ENCODE data around the gene ATAD2B. TPM values are rescaled to one million over a fixed set of nuclear protein-coding genes. Genes with fewer than 3 reads are reported as not detected.

ATAD2B gene
- total RNA-seq, 1 donor from 2014 or later = 8.4 TPM

GRCh38 chr2:23711979-23712755 is 214.8 kb downstream of the ATAD2B start:
- Histone ChIP-seq H3K4me1 (no peaks in the 10 kb centered on the region), H3K27ac (no peak overlapping the region), H3K4me3 (no peak overlapping the region), H3K27me3 (no peaks in the 10 kb centered on the region), H3K9me3 (no peaks in the 10 kb centered on the region), H3K36me3 (peaks cover 11 to 18% of the 10 kb centered on the region in 2 donors)
- DNase-seq (ENCODE audit: low spot score in 2 of 2) = no peak
- intact Hi-C loops (cut with DNase I) = no loop called here
- TF ChIP-seq CTCF (IDR thresholded peaks at IDR 0.05) = no peak

DNA sequence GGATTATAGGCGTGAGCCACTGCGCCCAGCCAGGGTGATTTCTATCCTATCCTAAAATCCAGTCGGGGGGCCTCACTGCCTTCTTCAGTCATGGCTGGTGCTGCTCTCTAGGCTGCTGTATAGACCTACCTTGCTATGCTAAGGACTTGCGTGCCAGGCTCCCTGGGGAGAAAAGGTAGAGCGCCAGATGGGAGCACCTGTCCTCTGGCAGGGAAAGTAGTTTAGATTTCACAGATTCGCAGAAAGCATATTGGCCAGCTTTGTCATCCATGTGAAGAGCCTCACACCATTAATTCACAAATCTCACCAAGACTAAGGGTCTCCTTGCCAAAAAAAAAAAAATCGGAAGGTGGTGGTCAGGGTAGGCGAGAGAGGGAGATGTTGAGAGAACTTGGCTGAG is 217.6 kb downstream of the ATAD2B start:
- intact Hi-C loops (cut with DNase I) = no loop called here
- H3K4me1 ChIP-seq = no peaks in the 10 kb centered on the region
- H3K27ac ChIP-seq = no peak overlapping the region
- no peak for DNase-seq (ENCODE audit: low spot score in 2 of 2)
- no peak for TF ChIP-seq CTCF (IDR thresholded peaks at IDR 0.05)
- H3K27me3 ChIP-seq = no peaks in the 10 kb centered on the region
- H3K36me3 ChIP-seq = peaks cover 16 to 39% of the 10 kb centered on the region in 2 donors
- no peak overlapping the region for H3K4me3 ChIP-seq
- H3K9me3 ChIP-seq = no peaks in the 10 kb centered on the region

- peaks cover 16 to 44% of the 10 kb centered on the region in 2 donors for H3K36me3 ChIP-seq
- intact Hi-C loops (cut with DNase I) = no loop called here
- no peaks in the 10 kb centered on the region for H3K4me1 ChIP-seq
- no peaks in the 10 kb centered on the region for H3K9me3 ChIP-seq
- no peak overlapping the region for H3K4me3 ChIP-seq
- H3K27me3 ChIP-seq = no peaks in the 10 kb centered on the region
- no peak for DNase-seq (ENCODE audit: low spot score in 2 of 2)
- no peak for TF ChIP-seq CTCF (IDR thresholded peaks at IDR 0.05)
- H3K27ac ChIP-seq = no peak overlapping the region
These were observed 218.2 kb downstream of the ATAD2B start for GRCh38 chr2:23708771-23709170.

GRCh38 chr2:23707096-23707495 is 219.8 kb downstream of the ATAD2B start:
- Histone ChIP-seq H3K4me3 (no peak overlapping the region), H3K4me1 (no peaks in the 10 kb centered on the region), H3K27ac (no peak overlapping the region), H3K9me3 (no peaks in the 10 kb centered on the region), H3K27me3 (no peaks in the 10 kb centered on the region), H3K36me3 (peaks cover 20 to 54% of the 10 kb centered on the region in 2 donors)
- no peak for TF ChIP-seq CTCF (IDR thresholded peaks at IDR 0.05)
- intact Hi-C loops (cut with DNase I) = no loop called here
- DNase-seq (ENCODE audit: low spot score in 2 of 2) = no peak

GRCh38 chr2:23706613-23707078 is 220.3 kb downstream of the ATAD2B start:
- Histone ChIP-seq H3K36me3 (peaks cover 20 to 54% of the 10 kb centered on the region in 2 donors), H3K9me3 (no peaks in the 10 kb centered on the region), H3K27me3 (no peaks in the 10 kb centered on the region), H3K4me3 (no peak overlapping the region), H3K4me1 (no peaks in the 10 kb centered on the region), H3K27ac (no peak overlapping the region)
- no peak for TF ChIP-seq CTCF (IDR thresholded peaks at IDR 0.05)
- intact Hi-C loops (cut with DNase I) = no loop called here
- DNase-seq (ENCODE audit: low spot score in 2 of 2) = no peak

Data from ascending aorta (tissue), 2 donors.